Measurements from ENCODE around the gene SREBF2. TPM values are rescaled to one million over a fixed set of nuclear protein-coding genes. Genes with fewer than 3 reads are reported as not detected.
A peak's percentile ranks its signal among the peaks of the same experiment; 100 is the strongest.

The SREBF2 gene
- total RNA-seq = 78.9 and 100 TPM in 2 replicates

DNA sequence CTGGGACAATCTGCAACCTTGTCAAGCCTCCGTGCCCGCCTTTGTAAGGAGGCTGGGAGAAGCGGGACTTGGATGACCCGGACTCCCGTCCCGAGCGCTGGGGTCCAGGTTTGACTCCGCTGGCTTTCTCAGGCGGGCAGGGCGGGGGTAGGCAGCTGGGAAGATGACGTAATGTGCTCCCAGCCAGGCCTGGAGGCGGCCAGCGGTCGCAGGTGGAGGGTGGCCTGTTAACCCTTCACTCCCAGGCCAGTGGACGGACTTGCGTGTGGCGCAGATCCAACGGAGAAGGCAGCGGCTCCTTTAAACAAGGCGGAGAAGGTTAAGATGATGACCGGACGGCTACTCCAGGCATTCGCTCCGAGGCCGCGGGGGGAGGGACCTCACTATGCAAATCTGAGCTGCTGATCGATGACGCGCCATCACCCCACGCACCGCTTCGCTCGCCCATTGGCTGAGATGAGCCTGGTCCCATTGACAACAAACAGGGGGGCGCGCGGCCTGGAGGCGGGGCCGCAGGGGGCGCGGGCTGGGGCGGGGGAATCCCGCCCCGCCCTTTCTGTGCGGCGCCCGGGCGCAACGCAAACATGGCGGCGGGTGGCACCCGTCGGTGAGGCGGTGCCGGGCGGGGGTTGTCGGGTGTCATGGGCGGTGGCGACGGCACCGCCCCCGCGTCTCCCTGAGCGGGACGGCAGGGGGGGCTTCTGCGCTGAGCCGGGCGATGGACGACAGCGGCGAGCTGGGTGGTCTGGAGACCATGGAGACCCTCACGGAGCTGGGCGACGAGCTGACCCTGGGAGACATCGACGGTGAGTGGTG is at the start of gene SREBF2:
Gene SREBF2 (plus strand): TSS at position 553 of the 816 bp plus-strand sequence. CDS start 166 bp downstream, at position 719.
- peak; percentile 94 for DNase-seq (ENCODE audit: extremely low read depth, low read depth, low spot score)

DNA sequence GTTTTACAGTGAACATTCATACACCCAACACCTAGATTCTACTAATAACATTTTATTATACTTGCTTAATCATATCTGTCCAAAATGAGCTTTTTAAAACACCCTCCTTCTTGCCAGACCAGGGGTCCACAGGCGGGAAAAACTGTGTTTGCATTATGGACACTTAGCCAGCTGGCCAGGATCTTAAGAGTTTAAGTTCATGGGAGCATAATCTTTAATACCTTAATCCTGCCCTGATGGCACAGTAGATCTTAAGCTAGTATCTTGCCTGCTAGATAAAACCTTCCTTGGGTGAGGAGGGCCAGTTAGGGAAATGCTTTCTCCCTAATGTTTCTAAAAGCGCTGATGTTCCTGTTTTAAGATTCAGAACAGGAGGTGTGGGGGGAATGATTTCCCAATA is 45.6 kb upstream of the SREBF2 start:
- no peak for DNase-seq (ENCODE audit: extremely low read depth, low read depth, low spot score)

DNA sequence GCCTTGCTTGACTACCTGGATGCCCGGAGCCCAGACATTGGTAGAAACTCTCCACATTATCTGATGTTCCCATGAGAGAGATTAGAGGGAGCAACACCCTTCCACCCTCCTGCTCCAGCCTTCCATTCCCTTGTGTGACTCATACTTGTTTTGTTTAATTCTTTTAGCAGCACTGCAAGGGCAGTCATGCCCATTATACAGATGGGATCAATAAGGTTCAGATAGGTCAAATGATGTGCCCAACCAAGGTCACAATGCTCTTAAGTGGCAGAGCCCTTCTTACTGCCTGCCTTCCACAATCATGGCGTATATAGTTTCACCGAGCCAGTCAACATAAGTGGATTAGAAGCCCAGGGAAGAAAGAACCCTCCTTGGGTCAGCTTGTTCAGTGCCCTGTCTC is 39.0 kb upstream of the SREBF2 start:
- DNase-seq (ENCODE audit: extremely low read depth, low read depth, low spot score) = no peak

DNA sequence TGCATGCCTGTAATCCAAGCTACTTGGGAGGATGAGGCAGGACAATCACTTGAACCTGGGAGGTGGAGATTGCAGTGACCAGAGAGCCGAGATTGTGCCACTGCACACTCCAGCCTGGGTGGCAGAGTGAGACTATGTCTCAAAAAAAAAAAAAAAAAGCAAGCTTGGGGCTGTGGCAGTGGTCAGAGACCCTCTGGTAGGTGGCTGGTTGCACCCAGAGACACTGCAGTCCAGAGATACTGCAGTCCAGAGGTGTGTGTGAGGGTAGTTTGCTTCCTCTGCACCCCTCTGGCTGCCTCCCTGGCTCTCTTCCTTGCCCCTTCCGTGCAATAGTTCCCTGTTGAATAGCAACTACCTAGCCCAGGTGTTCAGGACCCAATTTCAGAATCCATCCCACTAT is 34.2 kb upstream of the SREBF2 start:
- no peak for DNase-seq (ENCODE audit: extremely low read depth, low read depth, low spot score)

DNA sequence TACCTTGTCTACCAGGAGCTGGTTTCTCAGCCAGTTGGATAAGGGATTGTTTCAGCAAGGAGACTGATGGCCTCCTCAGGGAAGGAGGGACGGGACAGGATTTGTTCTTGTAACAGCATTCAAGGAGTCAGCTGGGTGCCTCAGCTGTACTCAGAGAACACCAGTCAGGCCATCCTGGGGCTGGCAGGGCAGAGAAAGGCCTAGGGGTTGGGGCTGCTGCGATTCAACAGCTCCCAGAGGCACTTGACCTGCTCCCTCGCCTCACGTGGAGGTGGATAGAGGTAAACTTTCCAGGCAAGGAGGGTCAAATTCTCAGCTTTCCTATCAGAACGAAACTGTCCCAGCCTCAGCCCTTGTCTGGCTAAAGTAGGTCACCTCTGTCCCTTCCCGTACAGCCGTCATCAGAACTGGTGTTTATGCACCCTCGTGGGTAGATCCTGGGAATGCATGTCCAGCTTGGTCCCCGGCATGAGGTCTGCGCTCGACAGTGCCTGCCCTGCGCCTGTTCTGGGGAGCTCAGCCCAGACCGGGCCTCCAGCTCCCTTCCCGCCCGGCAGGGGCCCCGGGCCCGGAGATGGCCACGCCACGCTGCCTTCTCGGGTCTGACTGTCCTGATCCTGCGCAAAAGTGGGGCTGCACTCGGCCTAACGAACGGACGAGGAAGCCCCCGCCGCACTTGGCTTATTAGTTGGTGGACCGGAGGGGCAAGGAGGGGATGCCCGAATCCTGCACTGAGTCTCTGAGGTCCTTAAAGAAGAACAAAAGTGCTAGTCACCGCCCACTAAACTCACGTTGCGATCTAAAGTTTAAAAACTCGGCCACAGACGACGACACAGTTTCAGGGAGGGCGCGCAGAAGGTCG is 33.2 kb upstream of the SREBF2 start:
- DNase-seq (ENCODE audit: extremely low read depth, low read depth, low spot score) = no peak

DNA sequence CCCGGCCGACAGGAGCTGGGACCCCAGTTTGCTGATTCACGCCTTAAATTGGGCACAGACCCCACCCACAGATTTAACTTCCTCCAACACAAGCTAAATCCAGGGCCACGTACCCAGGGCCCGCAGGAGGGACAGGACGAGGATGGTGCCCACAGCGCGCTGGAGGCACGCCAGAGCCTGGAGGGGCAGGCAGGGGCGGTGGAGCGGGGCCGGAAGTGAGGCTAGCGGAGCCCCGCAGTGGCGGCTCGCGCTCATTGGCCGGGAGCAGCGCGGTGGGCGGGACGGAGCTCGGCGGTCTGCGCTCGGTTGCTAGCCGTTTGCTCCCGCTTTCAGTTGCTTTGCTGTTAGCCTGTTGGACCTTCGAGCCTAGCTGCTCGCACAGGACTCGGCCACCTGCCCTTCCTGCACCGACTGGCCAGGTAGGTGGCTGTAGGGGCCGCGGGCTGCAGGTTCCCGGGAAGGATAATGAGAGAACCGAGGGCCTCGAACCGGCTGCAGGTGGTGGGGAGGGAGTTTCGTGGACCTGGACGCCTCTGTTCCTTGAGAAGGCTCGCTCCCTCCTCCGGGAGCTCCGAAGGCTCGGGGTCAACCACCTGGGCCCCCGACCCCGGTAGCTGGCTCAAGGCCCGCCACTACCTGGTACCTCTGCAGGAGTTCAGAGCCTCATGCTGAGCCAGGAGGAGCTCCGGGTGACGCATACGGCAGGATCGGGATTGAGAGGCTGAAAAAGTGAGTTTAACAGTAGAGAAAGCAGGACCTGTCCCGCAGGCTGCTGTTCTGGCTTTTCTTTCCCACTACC is 32.4 kb upstream of the SREBF2 start, which contains the start of gene CCDC134:
Gene CCDC134 (plus strand): TSS at position 332 of the 799 bp plus-strand sequence. CDS start 8,212 bp downstream, outside the sequence.
- DNase-seq (ENCODE audit: extremely low read depth, low read depth, low spot score) = no peak

DNA sequence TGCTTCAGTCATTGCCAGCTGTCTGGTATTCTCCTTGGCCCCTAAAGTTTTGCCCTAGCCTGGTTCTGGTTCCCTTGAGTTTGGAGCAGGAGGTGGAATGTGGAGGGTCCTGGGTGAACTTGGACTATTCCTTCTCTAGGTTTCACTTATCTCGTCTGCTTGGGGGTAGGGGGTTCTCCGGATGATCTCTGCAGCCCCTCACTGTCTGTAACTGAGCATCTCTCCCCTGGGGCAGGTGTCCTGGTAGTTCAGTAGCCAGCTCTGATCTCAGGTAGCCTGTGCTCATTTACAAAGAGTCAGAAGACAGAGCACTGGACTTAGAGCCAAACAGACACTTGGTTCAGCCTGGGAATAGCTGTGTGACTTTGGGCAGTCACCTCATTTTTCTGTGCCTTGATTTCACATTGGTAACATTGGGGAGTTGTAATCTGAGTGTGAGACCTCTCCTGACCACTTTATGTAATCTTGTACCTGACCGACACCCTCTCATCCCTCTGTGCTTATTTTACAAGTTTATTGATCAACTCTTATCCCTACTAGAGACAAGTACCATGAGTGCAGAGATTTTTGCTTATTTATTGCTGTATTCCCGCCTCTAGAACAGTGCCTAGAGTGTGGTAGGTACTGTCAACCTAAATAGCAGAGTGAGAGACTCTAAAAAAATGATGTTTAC is 31.6 kb upstream of the SREBF2 start:
- no peak for DNase-seq (ENCODE audit: extremely low read depth, low read depth, low spot score)

DNA sequence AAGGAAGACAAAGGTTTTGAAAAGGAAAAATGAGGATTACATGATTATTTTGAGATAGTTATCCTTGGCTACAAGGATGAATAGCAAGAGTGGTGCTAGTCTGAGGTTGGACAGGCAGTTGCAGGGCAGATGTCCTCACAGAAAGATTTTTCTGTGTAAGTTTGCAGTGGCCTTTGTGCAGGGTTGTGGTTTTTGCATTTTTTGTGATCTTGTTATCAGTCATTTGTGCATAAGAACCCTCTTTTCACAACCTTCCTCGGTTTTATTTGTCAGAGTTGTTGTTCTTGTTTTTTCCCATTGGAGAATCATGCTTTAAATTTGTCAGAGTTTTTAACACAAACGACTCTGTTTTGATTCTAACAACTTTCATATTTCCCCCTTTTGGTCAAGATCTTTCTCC is 31.0 kb upstream of the SREBF2 start:
- no peak for DNase-seq (ENCODE audit: extremely low read depth, low read depth, low spot score)

DNA sequence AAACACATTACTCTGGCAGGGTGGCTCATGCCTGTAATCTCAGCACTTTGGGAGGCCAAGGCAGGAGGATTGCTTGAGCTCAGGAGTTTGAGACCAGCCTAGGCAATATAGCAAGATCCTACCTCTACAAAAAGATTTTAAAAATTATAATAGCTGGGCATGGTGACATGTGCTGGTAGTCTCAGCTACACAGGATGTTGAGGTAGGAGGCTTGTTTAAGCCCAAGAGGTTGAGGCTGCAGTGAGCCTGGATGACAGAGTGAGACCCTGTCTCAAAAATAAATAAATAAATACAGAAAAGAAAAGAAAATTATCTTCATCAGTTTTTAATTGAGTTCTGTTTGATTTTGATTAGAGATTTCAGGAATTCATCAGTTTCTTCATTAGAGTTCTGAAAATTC is 27.3 kb upstream of the SREBF2 start:
- DNase-seq (ENCODE audit: extremely low read depth, low read depth, low spot score) = no peak

DNA sequence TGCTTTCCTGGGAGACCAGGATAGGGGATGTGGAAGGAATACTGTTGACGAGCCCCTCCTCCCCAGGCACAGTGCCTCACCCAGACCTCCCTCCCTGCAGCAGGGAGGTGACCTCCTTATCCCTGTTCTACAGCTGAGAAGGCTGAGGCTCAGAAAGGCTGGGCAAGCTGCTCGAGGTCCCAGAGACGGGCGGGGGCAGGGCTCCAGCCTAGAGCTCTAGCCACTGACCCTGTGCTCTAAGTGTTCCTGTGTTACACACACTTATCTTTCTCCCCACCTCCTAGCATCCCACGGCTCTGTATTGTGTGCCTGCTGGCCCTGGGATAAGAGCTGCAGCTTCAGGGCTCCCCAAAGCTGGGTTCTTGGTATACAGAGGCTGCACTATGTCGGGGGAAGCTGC is 24.5 kb upstream of the SREBF2 start:
- DNase-seq (ENCODE audit: extremely low read depth, low read depth, low spot score) = no peak

DNA sequence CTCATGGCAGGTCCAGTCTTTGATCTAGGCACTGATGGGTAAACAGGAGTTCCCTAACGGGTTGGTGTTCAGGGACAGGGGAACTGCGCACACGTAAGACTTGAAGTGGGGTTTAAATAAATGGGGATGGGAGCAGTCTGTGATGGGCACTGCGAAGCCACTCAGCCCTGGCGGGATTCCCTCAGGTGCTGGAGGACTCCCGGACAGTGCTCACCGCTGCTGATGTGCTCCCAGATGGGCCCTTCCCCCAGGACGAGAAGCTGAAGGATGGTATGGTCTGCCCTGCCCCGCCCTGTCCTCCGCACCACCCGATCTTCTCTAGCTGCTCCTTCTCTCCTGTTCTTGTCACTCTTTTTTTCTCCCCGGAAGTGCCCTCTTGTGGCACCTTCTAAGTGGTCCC is 22.9 kb upstream of the SREBF2 start:
- no peak for DNase-seq (ENCODE audit: extremely low read depth, low read depth, low spot score)

DNA sequence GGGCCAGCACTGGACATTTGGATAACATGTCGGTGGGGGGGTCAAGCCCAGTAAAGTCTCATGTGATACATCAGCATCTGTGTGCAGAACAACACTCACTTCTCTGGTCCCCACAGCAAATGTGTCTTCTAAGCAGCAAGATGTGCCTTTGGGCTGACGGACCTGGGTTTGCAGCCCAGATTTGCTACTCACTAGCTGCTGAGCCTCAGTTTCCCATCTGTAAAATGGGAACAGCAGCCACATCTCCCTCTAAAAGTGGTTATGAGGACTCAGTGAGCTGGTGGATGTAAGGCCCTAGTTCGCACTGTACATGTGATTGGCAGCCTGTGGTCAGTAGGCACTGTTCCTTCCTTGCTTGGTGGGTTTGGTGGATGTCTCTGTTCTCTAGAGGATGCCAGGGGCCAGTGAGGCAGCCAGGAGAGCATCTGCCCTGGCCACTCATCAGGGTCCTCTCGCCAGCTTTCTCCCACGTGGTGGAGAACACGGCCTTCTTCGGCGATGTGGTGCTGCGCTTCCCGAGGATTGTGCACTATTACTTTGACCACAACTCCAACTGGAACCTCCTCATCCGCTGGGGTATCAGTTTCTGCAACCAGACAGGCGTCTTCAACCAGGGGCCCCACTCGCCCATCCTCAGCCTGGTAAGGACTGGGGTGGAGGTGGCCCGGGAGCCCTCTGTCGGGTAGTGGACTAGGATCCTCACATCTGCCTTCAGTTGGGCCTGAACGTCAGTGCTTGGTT is 19.9 kb upstream of the SREBF2 start:
- DNase-seq (ENCODE audit: extremely low read depth, low read depth, low spot score) = no peak

DNA sequence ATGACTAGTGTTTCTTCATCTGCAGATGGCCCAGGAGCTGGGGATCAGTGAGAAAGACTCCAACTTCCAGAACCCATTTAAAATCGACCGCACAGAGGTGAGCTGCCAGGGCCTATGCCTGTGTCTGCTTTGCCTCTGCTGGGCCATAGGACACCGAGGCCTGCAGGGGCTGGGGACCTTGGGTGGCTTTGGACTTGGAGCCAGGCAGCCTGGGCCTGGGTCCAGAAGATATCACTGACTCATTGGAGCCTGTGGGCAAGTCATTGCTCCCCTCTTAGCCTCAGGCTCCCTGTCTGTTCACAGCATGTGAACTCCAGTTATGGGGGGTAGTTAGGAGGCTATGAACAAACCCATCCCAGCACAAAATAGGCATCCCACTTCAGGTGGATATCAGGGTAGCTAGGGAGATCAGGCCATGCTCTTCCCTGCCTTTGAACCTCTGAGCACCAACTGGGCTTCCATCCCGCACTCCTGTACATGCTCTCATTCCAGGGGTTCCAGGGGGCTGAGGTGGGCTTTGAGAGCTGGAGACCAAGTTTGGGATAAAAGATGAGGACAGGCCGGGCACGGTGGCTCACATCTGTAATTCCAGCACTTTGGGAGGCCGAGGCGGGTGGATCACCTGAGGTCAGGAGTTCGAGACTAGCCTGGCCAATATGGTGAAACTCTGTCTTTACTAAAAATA is 19.0 kb upstream of the SREBF2 start:
- DNase-seq (ENCODE audit: extremely low read depth, low read depth, low spot score) = no peak

DNA sequence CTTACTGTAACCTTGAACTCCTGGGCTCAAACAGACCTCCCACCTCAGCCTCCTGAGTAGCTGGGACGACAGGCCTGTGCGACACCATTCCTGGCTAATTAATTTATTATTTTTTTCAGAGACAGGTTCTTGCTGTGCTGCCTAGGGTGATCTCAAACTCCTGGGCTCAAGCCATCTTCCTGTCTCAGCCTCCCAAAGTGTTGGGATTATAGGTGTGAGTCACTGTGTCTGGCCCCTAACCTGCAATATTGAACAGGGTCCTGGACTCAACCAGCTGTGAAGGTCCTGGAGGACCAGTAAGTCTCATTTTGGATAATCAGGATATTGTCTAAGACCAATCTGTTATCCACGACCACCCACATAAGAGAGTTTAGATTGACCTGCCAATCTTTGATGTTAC is 17.2 kb upstream of the SREBF2 start:
- DNase-seq (ENCODE audit: extremely low read depth, low read depth, low spot score) = no peak

DNA sequence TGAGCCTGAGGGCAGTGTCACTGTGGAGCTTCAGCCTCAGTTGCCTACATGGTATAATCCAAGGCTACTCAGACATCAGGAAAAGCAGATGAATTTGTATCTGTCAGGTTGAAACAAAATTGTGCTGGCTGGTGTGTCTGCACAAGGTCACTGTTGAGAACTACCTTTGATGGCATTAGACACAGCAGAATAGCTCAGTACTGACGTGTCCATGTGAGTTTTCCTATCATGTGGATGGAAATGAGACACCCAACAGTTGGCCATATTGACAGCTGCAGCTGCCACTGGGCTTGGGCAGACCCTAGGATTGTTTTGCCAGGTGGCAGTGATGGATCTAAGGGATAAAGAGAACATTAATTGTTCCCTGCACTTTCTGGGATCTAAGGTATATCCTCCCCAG is 16.7 kb upstream of the SREBF2 start:
- no peak for DNase-seq (ENCODE audit: extremely low read depth, low read depth, low spot score)

DNA sequence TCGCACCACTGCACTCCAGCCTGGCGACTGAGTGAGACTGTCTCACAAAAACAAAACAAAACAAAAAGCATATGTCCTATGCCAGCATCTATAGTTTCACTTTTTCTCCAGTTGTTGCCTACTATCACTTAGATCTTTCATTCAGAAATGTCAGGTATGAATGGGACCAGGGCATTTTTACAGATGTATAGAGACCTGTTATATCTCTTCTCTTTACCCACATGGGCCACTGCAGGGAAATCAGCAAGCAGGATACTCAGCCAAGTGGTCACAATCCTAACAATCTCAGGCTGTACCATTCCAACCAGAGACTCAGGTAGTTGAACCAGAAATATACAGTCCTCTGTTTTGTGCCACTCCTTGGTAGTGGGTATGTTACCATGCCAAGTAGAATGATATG is 16.0 kb upstream of the SREBF2 start:
- no peak for DNase-seq (ENCODE audit: extremely low read depth, low read depth, low spot score)

DNA sequence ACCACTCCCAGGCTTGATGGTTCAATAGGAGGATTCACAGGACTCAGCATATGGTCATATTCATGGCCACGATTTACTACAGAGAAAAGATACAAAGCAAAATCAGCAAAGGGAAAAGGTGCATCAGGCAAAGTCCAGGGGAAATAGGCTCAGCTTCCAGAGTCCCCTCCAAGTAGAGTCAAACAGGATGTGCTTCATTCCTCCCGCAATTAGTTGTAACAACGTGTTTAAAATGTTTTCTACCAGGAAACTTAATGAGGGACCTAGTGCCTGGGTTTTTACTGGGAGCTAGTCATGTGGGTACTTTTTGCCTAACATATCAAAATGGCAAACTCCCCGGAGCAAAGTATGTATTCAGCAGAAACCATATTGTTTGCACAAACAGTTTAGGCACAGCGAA is 14.9 kb upstream of the SREBF2 start:
- no peak for DNase-seq (ENCODE audit: extremely low read depth, low read depth, low spot score)

DNA sequence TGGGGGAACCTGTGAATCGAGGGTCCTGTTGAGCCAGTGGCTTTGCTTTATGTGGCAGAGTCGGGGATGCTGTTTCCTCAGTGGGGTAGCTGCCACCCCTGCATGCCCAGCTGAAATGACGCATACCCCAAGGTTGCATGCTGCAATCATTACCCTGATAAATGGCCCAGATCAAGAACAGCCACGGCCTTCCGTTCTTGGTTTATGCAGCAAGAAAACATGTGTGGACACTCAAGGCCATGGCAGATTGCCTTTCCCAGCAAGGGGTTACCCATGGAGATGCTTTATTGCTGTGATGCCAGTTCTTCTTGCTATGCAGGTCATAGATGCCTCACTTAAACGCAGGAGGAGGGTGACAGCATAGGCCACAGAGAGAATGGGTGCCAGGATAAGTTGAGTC is 14.3 kb upstream of the SREBF2 start:
- DNase-seq (ENCODE audit: extremely low read depth, low read depth, low spot score) = no peak

DNA sequence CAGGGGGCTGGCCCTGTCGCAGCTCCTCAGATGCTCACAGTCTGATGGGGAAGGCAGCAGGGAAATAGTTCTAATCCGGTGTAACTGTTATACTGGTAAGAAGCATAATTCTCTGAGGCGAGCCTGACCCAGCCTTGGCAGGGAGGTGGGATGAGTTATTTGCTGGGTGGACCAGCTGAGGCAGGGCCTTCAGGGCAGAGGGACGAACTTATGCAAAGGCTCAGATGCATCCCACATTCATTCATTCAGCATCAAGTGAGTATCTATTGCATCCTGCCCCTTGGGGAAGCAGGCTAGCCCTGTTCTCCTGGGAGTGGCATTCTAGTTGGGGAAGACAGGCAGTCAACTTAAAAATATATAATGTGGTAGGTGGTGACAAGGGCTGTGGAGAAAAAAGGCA is 13.6 kb upstream of the SREBF2 start:
- DNase-seq (ENCODE audit: extremely low read depth, low read depth, low spot score) = no peak
